DMS114 treated with DMSO at 0.1 percent for 48 hours (cell line): ENCODE data around the gene ARHGAP10.
"Not testable (repeated sequence)": the region's sequence is repeated elsewhere in the genome, so short reads cannot be mapped to it uniquely, and the experiment has no call there.

ENCODE experiments used
- DNase-seq: peaks from one replicate; lab custom pipeline; 2025; ENCODE audit not compliant: unreplicated experiment; lab: John Stamatoyannopoulos, UW

Gene ARHGAP10

DNA sequence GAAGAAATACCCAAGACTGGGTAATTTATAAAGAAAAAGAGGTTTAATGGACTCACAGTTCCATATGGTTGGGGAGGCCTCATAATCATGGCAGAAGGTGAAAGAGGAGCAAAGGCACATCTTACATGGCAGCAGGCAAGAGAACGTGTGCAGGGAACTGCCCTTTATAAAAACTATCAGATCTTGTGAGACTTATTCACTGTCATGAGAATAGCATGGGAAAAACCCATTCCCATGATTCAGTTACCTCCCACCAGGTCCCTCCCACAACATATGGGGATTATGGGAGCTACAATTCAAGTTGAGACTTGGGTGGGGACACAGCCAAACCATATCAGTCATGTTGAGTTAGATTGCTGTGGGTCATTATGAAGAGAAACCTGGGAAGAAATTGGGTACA is 153.3 kb downstream of the ARHGAP10 start:
- DNase-seq, result not testable (repeated sequence)

DNA sequence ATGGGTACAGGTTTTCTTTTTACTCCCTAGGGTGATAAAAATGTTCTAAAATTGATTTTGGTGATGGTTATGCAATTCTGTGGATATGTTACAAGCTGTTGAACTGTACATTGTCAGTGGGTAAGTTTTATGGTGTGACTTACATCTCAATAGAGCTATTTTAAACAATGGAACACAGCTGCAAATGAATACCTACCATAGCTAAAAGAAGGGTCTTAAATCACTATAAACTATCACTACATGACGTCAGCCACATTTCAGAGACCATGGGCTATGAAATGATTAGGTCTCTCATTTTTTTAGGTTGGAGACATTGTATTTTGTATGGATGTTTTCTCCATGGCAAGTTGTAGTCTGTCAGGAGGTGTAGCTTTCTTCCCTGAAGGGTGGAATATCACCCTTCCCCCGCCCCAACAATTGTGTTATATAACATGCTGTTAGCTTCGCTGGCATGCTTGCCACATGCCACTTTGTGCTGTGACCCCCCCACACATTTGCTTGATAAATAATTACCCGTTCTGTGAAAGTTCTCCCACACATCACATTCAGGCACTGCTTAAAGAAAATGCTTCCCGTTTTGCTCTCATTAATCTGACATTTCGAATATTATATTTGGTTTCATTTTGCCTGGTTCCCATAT is 159.7 kb downstream of the ARHGAP10 start:
- no peak for DNase-seq

DNA sequence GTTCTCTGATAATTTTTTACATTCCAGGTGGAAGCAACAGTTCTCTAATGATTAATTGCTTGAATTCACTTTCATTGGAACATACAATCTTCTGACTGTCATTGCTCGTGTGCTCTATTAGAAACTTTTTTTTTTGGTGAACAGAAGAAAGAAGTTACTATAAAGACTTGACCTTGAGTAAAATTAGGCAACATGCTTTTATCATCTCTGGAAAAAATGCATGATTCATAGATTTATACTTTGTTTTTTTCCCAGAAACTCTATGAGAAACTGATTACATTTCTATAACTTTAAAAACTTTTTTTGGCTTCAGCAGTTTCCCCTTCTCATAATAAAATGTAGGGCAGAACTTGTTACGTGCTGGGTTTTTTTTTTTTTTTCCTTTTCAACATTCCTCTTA is 167.6 kb downstream of the ARHGAP10 start:
- DNase-seq, result no peak

DNA sequence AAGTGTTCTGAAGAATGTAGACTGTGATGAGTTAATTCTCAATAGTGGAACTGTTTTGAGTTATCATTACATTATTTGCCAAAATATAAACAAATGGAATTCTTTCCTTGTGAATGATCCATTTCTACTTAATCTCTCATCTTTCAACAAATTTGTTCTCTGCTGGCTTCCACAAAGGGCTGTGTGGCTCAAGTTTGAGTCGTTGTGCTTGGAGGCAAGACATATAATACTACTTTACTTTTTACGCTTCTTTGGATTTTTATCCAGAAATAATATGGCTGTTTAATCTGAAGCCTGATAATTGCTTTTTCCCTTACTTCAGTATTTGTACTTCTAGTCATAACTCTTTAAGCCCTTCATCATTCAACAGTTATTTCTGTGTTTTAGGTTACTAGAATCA is 169.5 kb downstream of the ARHGAP10 start:
- no peak for DNase-seq

DNA sequence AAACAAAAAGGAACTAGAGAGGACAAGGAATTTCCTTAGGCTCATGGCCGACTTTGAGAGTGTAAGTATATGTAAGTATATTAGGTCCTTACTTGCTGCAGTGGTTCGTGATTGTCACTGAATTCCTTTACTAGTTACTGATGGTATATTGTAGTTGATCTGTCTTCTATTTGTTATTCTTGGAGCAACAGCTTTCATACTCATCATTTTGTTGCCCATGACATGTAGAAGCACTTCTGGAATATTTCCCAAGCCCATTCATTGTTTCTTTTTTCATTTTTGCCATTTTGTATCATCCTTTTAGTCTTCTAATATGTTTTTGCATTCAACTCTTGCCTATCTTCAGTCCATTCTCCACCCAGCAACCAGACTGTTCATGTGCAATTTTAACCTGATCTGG is 170.0 kb downstream of the ARHGAP10 start:
- no peak for DNase-seq

DNA sequence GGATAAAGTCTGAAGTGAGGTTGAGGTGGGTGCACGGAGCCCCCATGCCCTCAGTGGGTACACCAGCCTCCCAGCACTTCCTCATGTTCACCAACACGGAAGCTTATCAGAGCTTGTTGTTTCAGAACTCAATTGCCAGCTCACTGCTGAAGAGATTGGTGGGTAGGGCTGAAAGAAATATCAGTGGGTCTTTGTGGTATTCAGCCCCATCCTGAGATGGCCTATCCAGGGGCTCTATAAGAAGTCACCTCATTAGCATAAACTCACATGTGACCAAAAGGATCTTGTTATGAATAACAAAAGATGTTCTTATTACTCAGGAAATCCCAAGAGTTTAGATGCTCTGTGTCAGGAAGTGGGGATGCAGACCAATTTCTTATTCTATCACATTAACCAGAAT is 177.3 kb downstream of the ARHGAP10 start:
- no peak for DNase-seq

DNA sequence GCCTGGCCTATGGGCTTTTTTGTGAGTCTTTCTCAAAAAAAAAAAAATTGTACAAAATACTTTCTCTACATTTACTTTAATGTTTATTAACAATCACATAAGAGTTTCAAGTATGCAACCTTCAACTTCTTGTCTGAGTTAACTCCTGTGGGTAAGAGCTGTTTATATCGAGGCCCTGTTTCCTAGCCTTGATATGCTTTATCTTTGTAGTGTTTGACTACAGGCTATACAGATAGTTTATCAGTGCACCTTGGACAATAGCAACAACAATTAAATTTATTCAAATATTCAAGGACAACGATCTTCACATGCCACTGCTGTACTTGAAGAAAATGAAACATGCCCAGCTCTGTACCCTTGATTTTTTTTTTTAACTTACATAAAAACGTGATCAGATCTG is 178.4 kb downstream of the ARHGAP10 start:
- no peak for DNase-seq

DNA sequence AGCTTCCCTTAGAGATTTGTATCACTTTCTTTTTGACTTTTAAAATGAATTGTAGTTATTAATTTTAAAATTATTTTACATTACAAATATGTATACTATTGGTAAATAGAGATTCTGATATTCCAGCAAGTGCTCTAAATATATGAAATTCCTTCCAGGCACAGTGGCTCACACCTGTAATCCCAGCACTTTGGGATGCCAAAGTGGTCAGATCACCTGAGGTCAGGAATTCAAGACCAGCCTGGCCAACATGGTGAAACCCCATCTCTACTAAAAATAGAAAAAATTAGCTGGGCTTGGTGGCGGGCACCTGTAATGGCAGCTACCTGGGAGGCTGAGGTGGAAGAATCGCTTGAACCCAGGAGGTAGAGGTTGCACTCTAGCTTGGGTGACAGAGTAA is 180.2 kb downstream of the ARHGAP10 start:
- not testable (repeated sequence) for DNase-seq

DNA sequence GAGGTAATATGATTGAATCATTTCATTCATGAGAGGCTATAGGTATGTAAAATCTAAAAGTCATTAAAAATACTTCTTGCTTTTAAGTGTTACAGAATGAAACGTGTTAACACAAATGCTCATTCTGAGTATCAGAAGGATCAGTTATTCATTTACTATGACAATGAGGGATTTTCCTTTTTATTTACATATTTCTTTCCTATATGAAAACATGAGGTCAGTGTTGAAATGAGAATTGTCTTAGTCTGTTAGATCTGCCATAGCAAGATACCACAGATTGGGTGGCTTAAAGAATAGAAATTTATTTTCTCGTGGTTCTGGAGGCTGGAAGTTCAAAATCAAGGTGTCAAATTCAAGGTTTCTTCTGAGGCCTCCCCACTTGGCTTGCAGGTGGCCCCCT is 181.2 kb downstream of the ARHGAP10 start:
- no peak for DNase-seq

DNA sequence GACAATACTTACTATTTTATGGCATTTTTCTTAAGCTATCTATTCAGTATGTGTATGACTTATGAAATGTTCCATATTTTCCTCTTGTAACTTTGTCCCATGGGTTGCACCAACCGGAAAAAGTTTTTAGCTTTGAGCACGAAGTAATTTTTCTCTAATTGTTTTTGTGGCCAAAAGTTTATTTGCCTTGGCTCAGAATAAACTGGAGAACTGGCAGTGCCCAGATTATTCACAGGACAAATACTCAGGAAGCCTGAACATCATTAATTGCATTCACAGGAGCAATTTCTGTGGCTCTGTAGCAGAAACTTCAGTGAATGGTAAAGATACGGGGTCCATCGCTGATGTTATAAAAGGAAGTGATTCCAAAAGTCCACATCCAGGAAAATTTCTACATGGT is 184.5 kb downstream of the ARHGAP10 start:
- DNase-seq, result no peak

DNA sequence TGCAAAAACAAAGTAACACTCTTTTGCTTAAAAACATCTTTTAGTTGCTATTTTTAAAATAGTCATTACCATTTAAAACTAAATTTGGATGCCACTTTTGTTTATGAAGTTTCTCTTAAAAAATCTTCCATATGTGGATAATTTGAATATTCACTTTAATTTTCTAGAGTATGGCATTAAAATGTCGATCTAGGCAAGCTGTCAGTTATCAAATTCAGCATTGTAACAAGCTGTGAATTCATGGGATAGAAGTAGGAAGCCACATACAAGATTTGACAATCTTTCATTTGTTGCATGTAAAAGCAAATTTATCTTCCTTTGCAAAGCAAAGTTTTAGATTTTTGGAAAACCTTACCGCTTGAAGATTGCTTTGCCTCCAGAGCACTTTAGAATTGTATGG is 191.5 kb downstream of the ARHGAP10 start:
- no peak for DNase-seq

DNA sequence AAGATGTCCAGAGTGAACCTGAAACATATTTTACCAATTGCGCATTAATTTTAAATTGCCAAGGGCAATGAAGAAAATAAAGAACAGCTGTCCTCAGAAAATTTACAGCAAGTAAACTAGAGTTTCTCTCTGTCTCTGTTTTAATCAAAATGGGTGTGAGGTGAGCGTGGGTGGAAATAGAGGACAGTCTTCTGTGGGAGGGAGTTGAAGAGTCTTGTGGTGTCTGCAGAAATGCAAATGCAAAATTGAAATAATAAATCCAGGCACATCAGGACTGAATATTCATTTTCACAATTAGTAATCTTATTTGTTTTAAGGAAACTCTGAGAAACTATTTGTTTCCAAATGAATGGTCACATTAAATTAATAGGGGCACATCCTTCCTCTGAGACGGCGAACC is 192.0 kb downstream of the ARHGAP10 start:
- no peak for DNase-seq

DNA sequence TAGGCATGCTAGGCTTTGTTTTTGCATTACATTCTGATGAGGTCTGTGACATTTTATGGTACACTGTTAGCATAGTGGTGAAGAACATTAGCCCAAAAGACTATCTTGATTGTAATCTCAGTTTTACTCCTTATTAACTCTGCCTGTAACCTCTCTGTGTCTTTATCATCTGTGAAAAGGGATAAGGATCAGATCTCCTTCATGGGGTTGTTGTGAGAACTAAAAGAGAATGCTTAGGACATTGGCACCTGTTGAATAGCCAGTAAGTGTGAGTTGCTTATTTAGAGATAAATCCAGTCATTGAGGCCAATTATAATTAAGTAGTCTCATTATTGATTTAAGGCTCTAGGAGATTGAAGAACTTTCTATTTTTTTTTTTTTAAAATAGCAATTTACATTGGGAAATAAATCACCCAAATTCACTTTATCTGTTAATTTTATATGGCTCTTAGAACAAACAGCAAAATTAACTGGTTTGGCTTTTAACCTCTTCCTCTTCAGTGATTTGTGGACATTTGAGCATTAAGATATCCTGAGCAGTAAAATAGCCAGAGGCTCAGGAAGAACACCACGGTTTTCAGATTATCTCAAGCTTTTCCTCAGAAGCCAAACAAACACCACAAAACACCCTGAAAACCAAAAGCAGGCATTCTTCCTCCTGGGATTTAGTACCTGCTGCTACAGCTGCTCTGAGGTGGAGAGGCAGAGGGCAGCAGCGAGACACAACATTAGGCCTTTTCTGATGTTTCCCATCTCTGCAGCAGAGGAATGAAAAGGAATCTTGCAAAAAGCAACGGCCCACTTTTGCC is 192.9 kb downstream of the ARHGAP10 start:
- no peak for DNase-seq

DNA sequence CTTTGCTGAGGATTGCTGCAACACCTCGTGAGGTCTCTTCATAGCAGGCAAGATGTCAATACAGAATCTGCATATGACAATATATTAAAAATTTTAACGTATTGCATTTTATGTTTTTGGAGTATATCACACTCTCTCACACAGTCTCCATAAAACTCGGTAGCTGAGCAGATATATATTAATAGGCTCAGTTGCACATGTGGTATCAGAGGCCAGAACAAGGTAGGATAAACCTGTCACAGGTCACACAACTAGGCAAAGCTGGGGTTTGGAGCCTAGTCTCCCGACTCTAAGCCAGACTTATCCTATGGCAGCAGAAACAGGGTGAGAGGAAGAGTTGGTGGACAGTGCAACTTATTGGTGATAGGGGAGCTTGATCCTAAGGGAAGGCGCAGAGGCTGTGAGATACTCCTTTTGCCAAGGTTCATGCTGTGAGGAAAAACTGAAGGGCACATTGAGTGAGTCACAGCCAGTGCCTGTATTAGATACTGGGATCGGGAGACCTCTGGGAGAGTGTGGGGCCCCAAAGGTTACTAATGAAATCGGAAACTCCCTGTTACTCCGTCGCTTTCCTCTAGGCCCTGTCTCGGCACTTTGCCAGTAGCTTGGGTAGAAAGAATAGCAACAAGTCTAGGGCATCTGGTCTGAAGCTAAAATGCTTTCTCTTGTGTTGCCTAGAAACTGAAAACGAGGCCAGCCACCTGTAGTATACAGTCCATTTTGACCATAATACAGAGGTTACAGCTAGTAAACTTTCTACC is 195.7 kb downstream of the ARHGAP10 start:
- no peak for DNase-seq

DNA sequence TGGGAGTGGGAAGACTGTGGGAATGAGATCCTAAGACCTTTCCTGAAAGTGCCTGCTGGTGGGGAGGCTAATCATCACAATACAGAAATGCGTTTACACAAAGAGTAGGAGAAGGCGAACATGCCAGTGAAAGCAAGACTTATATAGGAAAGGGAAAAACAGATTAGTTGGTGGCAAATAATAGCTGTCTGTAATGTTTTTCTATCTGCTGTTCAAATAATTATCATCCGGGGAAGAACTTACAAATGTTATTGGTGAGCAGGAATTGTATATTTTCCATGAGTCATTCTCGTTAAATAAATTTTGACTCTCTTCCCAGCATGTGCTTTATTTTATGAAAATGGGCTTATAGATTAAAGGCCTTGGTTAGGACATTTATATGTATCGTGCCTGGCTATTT is 196.5 kb downstream of the ARHGAP10 start:
- DNase-seq, result no peak

DNA sequence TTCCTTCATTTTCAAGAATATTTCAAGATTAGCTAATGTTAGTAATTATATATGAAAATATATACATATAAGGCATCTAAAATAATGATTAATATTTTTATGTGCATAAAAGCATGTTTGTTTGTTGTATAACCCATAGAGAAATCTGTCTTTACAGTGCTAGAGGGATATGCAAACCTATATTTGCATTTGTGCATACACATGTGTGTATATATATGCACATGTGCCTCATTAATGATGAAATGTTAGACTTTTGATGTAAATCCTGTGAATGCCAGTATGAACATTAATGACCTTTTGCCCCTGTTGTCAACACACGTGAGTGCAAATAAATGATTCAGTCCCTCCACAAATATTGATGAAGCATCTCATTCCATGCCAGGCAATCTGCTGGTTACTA is 197.9 kb downstream of the ARHGAP10 start:
- no peak for DNase-seq

DNA sequence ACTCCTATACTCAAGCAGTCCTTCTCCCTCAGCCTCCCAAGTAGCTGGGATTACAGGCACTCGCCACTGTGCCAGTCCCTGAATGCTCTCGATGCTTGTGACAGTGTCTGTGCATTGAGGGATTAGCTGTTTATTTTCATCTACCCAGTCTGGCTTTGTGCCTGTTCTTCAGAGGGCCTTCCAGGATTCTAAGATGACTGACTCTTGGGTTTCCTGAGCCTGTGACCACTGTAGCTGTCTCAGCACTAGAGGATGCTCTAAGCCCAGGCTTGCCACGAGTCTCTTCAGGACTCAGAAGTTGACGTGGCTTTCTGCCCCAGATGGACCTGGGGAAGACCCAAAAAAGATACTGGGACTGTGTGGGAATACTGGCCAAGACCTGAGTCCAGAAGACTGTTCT is 201.4 kb downstream of the ARHGAP10 start:
- no peak for DNase-seq

DNA sequence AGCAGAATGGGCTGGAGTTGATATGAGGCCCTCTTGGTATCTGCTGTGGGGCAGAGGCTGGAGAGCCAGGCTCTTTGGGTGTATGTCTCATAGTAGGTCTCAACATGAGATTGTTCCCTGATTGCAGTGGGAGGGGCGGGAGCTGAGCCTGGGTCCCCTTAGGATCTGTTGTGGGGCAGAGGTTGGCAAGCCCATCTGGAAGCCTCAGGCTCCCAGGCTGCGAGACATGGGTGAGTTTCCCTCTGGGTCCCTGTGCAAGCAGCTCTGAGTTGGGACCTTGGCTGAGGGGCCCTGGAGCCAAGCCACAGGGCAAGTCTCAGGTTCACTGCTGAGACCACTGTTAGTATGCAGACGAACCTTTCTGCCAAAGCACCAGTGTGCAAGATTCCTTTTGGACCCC is 201.9 kb downstream of the ARHGAP10 start:
- DNase-seq, result no peak

DNA sequence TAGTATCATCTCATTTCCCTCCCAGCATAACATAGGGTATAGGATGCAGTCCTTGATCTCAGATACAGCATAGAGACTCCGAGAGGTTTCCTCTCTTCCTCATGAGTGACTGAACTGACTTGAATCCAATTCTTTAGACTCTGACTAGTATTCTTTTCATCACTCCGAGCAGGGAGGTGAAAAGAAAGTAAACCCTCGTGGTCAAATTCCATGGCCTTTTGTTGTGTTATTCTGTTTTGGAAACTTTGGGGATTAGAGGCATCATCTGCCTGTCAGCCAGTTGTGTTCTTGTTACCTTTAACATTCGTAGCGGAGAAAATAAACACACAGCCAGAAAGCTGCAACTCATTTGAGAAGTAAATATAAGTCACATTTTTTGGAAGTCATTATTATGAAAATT is 206.6 kb downstream of the ARHGAP10 start:
- no peak for DNase-seq

DNA sequence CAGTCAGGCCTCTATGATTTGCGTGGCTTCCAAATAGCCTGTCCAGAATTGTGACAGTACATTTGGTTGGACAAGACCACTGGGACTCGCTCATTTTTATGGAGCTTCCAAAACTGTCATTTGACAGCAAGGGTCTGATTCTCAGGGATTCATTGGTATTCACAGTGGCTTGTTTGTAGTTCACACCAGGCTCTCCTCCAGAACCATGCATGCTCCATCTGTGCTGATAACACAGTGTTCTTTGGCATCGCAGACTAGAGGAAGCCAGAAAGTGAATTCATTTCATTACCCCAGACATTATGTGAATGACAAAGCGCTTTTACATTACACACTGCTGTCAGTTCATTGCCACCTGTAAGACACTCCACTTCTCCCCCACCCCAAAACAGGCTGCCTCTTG is 208.3 kb downstream of the ARHGAP10 start:
- DNase-seq, result no peak

DNA sequence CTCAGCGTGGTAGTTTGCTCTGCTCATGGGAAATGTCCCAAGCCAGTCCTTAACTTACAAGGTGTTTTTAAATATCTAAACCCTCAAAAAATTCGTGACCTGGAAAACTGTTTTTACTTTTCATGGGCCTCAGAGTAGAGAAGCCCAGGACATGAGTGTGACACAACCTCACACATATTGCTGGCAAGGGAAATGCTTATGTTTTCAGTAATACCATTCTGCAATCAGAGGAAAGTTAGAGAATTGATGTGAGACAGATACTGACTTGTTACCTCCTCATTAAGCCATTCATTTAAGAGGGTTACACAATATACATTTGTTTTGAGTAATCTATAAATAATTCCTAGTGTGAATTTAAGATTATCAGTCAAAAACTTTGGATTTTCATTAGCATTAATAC is 209.5 kb downstream of the ARHGAP10 start:
- no peak for DNase-seq

DNA sequence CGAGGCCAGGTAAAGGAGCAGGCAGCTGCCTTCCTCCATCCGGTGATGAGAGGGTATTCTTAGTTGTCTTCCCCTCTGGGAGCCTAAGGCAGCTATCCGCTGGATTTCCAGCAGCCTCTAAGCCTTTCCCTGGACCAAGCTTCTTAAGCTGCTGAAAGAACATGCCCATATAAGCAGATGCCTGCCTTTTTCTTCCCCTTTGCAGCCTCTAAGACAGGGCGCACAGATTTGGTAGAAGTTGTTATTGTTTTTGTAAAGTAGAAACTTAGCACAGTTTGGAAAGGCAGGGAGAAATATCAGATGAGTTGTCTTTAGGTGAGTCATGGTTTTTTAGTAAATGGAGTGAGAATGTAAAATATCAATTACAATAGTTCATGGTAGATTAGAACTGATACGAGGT is 210.8 kb downstream of the ARHGAP10 start:
- no peak for DNase-seq
